Astrocyte (in vitro differentiated cells and primary cell): Measurements from ENCODE around the gene C7orf57. TPM values are rescaled to one million over a fixed set of nuclear protein-coding genes. Genes with fewer than 3 reads are reported as not detected.

Experiments used
- DNase-seq: peaks from one replicate; pipeline ENCODE4 v3.0.0-alpha.2; 2010; ENCODE audit warnings: low read depth
- FAIRE-seq: peaks from 2 replicates; lab custom pipeline; 2011; peaks lifted over from hg19 to GRCh38; lab: Jason Lieb, UNC
- H2AFZ ChIP-seq: 2 replicates; pipeline ENCODE4 v1.6.0; 2012; ENCODE audit warnings: low read depth, low read length, inconsistent platforms
- H3K27ac ChIP-seq: 2 replicates; pipeline ENCODE4 v1.5.1; 2011; ENCODE audit warnings: low read depth, low read length, inconsistent platforms
- H3K27me3 ChIP-seq: 2 replicates; pipeline ENCODE4 v1.6.0; 2011; ENCODE audit warnings: low read length, inconsistent platforms; ENCODE audit not compliant: insufficient read depth
- H3K36me3 ChIP-seq: 2 replicates; pipeline ENCODE4 v1.5.1; 2011; ENCODE audit warnings: low read length, inconsistent platforms; ENCODE audit not compliant: insufficient read depth
- H3K4me1 ChIP-seq: 2 replicates; pipeline ENCODE4 v1.5.1; 2011; ENCODE audit warnings: low read length, inconsistent platforms; ENCODE audit not compliant: insufficient read depth
- H3K4me2 ChIP-seq: 2 replicates; pipeline ENCODE4 v1.6.0; 2012; ENCODE audit warnings: low read length, inconsistent platforms
- H3K4me3 ChIP-seq: 2 replicates; pipeline ENCODE4 v1.5.1; 2011; ENCODE audit warnings: low read depth, mild to moderate bottlenecking, low read length, inconsistent platforms; ENCODE audit not compliant: insufficient read depth
- H3K79me2 ChIP-seq: 2 replicates; pipeline ENCODE4 v1.6.0; 2012; ENCODE audit warnings: mild to moderate bottlenecking, low read length, inconsistent platforms; ENCODE audit not compliant: insufficient read depth
- H3K9ac ChIP-seq: 2 replicates; pipeline ENCODE4 v1.6.0; 2012; ENCODE audit warnings: mild to moderate bottlenecking, low read length, inconsistent platforms
- H3K9me3 ChIP-seq: 2 replicates; pipeline ENCODE4 v1.5.1; 2012; ENCODE audit warnings: low read depth, mild to moderate bottlenecking, low read length, inconsistent platforms; ENCODE audit not compliant: insufficient read depth
- H4K20me1 ChIP-seq: 2 replicates; pipeline ENCODE4 v1.6.0; 2012; ENCODE audit warnings: low read length, inconsistent platforms; ENCODE audit not compliant: insufficient read depth
- H3K27ac Mint-ChIP-seq: one replicate; pipeline ENCODE4 v1.8.0; 2021; ENCODE audit warnings: mild to moderate bottlenecking, mixed read lengths; ENCODE audit not compliant: unreplicated experiment
- H3K27me3 Mint-ChIP-seq: one replicate; pipeline ENCODE4 v1.8.0; 2021; ENCODE audit warnings: low read depth, mixed read lengths; ENCODE audit not compliant: unreplicated experiment
- H3K36me3 Mint-ChIP-seq: one replicate; pipeline ENCODE4 v1.8.0; 2021; ENCODE audit warnings: low read depth, mixed read lengths; ENCODE audit not compliant: unreplicated experiment
- H3K4me1 Mint-ChIP-seq: one replicate; pipeline ENCODE4 v1.8.0; 2021; ENCODE audit warnings: low read depth, mixed read lengths; ENCODE audit not compliant: unreplicated experiment
- H3K4me3 Mint-ChIP-seq: one replicate; pipeline ENCODE4 v1.8.0; 2021; ENCODE audit warnings: mild to moderate bottlenecking, moderate library complexity, mixed read lengths; ENCODE audit not compliant: unreplicated experiment
- H3K9me3 Mint-ChIP-seq: one replicate; pipeline ENCODE4 v1.8.0; 2021; ENCODE audit warnings: mild to moderate bottlenecking, mixed read lengths; ENCODE audit not compliant: unreplicated experiment
- EZH2 ChIP-seq: IDR thresholded peaks from 2 replicates; pipeline ENCODE4 v1.6.1; 2012; ENCODE audit warnings: mild to moderate bottlenecking, low read length, inconsistent platforms; ENCODE audit not compliant: insufficient read depth
- total RNA-seq: library from RNA; stranded (reverse); gene quantifications from 2 replicates; pipeline ENCODE4 v1.2.1, GENCODE V29; 2021
- TF ChIP-seq, protein P1 (sequence below): IDR thresholded peaks from 2 replicates; pipeline ENCODE4 v1.5.1; 2011; ENCODE audit warnings: low read depth, mild to moderate bottlenecking, inconsistent platforms, low read length, moderate library complexity; ENCODE audit not compliant: insufficient read depth

Gene C7orf57
- total RNA-seq, 1 donor from 2014 or later = not detected

DNA sequence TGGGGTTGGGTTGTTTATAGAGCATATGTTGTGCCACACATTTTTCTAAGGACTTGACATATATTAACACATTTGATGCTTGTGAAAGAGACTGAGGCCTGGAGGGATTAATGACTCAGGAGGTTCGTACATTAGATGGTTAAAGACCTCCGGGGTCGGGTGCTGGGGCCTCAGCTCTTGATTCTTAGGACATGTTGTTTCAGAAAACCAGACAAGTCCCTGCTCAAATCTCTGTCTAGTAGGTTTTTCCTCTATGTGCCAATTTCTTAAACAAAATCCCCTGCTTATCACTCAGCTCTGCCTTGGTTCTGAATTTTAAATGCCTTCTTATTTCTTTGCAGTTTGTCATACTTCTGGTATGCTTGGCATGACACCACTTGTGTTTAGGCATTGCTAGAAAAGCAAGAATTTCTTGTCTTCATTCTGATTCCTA lies 59.5 kb downstream of the C7orf57 start:
- Histone ChIP-seq H3K4me2 (peak overlapping the region; percentile 74), H3K9ac (peak overlapping the region; percentile 66), H2AFZ (no peak overlapping the region), H3K9me3 (no peaks in the 10 kb centered on the region), H3K27me3 (no peaks in the 10 kb centered on the region), H3K79me2 (peaks cover 50% of the 10 kb centered on the region), H3K27ac (peak overlapping the region; percentile 73), H3K4me1 (peaks cover 36% of the 10 kb centered on the region), H4K20me1 (peaks cover 8% of the 10 kb centered on the region), H3K36me3 (peaks cover 18% of the 10 kb centered on the region), H3K4me3 (no peak overlapping the region)
- H3K9me3 Mint-ChIP-seq = no peaks in the 10 kb centered on the region
- peaks cover 23% of the 10 kb centered on the region for H3K36me3 Mint-ChIP-seq
- peak overlapping the region; percentile 94 for H3K27ac Mint-ChIP-seq
- peak overlapping the region; percentile 46 for H3K4me3 Mint-ChIP-seq
- TF ChIP-seq, protein P1, sequence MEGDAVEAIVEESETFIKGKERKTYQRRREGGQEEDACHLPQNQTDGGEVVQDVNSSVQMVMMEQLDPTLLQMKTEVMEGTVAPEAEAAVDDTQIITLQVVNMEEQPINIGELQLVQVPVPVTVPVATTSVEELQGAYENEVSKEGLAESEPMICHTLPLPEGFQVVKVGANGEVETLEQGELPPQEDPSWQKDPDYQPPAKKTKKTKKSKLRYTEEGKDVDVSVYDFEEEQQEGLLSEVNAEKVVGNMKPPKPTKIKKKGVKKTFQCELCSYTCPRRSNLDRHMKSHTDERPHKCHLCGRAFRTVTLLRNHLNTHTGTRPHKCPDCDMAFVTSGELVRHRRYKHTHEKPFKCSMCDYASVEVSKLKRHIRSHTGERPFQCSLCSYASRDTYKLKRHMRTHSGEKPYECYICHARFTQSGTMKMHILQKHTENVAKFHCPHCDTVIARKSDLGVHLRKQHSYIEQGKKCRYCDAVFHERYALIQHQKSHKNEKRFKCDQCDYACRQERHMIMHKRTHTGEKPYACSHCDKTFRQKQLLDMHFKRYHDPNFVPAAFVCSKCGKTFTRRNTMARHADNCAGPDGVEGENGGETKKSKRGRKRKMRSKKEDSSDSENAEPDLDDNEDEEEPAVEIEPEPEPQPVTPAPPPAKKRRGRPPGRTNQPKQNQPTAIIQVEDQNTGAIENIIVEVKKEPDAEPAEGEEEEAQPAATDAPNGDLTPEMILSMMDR = no peak
- TF ChIP-seq EZH2 = no peak
- DNase-seq (peak; percentile 83), FAIRE-seq (peak; percentile 78)
- H3K27me3 Mint-ChIP-seq = no peaks in the 10 kb centered on the region
- H3K4me1 Mint-ChIP-seq = peaks cover 39% of the 10 kb centered on the region

DNA sequence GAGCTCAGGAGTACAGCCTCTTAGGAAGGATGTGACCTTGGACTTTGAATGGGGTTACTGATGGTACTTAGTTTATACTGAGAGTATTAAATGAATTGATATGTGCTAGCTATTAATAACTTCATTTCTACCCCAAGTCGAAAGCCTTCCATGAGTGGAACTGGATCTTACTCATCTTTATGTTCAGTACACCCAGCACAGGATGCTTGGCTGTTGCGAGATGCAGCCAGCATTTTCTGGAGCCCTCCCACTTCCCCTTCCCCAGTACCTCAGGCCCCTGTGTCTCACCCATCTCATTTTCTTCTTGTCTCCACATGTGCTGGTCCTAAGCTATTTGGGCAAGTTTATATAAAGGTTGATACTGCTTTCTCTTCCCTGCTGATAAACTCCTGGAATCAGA lies 60.9 kb downstream of the C7orf57 start:
- Histone ChIP-seq H3K9me3 (no peaks in the 10 kb centered on the region), H3K9ac (no peak overlapping the region), H3K27ac (no peak overlapping the region), H3K79me2 (peaks cover 38% of the 10 kb centered on the region), H4K20me1 (peaks cover 11% of the 10 kb centered on the region), H3K4me3 (no peak overlapping the region), H3K4me2 (no peak overlapping the region), H3K27me3 (no peaks in the 10 kb centered on the region), H2AFZ (no peak overlapping the region), H3K4me1 (peaks cover 27% of the 10 kb centered on the region), H3K36me3 (peaks cover 23% of the 10 kb centered on the region)
- peaks cover 35% of the 10 kb centered on the region for H3K4me1 Mint-ChIP-seq
- no peak for DNase-seq
- H3K9me3 Mint-ChIP-seq = no peaks in the 10 kb centered on the region
- H3K4me3 Mint-ChIP-seq = no peak overlapping the region
- no peak overlapping the region for H3K27ac Mint-ChIP-seq
- FAIRE-seq = no peak
- H3K27me3 Mint-ChIP-seq = no peaks in the 10 kb centered on the region
- H3K36me3 Mint-ChIP-seq = peaks cover 23% of the 10 kb centered on the region
- TF ChIP-seq, protein P1 = no peak
- no peak for TF ChIP-seq EZH2

DNA sequence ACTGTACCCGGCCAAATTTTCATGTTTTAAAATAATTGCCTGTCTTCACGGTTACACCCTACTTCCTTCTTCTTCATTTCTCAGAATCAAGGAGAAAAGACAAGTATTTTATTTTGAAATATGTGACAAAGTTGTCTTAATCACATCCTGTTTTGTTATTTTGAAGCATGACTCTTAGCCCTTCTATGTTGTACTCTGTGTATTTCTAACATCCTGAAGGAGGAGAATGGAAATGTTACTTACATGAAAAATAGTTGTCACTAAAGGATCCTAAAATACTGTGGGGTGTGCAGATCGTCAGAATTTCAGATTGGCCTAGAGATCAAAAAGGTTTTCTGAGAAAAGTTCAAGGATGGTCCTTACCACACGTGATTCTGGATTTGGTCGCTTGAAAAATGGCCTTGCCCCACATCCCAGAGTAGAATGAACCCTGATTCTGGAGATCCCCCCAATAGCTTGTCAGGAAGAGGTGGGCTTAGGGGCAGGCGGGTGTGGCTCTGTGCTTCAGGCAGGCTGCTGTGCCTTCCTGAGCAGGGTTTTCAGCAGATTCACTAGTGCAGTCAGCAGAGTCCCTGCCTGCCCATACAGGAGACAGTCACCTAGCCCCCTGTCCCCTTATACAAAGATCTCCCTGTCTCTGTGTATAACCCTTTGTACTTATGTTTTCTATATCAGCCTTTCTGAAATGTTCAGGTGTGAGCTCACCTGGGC lies 62.3 kb downstream of the C7orf57 start:
- no peak overlapping the region for H3K4me3 ChIP-seq
- H3K27ac ChIP-seq = no peak overlapping the region
- peaks cover 32% of the 10 kb centered on the region for H3K79me2 ChIP-seq
- H2AFZ ChIP-seq = no peak overlapping the region
- peaks cover 3% of the 10 kb centered on the region for H3K9me3 Mint-ChIP-seq
- H3K27me3 ChIP-seq = no peaks in the 10 kb centered on the region
- no peaks in the 10 kb centered on the region for H3K9me3 ChIP-seq
- H3K4me1 Mint-ChIP-seq = peaks cover 31% of the 10 kb centered on the region
- DNase-seq = no peak
- H3K9ac ChIP-seq = no peak overlapping the region
- no peak overlapping the region for H3K4me3 Mint-ChIP-seq
- peaks cover 35% of the 10 kb centered on the region for H3K36me3 ChIP-seq
- no peak for TF ChIP-seq EZH2
- TF ChIP-seq, protein P1 = no peak
- peaks cover 19% of the 10 kb centered on the region for H3K4me1 ChIP-seq
- no peak overlapping the region for H3K27ac Mint-ChIP-seq
- no peak overlapping the region for H3K4me2 ChIP-seq
- H3K27me3 Mint-ChIP-seq = no peaks in the 10 kb centered on the region
- peaks cover 27% of the 10 kb centered on the region for H3K36me3 Mint-ChIP-seq
- peak; percentile 78 for FAIRE-seq
- H4K20me1 ChIP-seq = peaks cover 19% of the 10 kb centered on the region
